HuH-7 (cell line): ENCODE results near the gene CACHD1.

Experiments
- DNase-seq: peaks from one replicate; pipeline ENCODE4 v3.0.0; 2011; ENCODE audit warnings: low spot score

CACHD1 gene

GRCh38 chr1:64659478-64660138 is 189.7 kb downstream of the CACHD1 start:
- DNase-seq, result no peak

- peak; percentile 32 for DNase-seq
Measured at GRCh38 chr1:64663668-64664067, 193.7 kb downstream of the CACHD1 start.

GRCh38 chr1:64664299-64664698 is 194.4 kb downstream of the CACHD1 start:
- DNase-seq, result no peak

GRCh38 chr1:64669098-64669675 is 199.3 kb downstream of the CACHD1 start:
- no peak for DNase-seq

GRCh38 chr1:64675718-64676345 is 205.9 kb downstream of the CACHD1 start:
- peak; percentile 17 for DNase-seq

- no peak for DNase-seq
Measured at GRCh38 chr1:64676386-64676785, 206.5 kb downstream of the CACHD1 start.

- DNase-seq, result no peak
Measured at GRCh38 chr1:64677532-64677931, 207.6 kb downstream of the CACHD1 start.

- DNase-seq, result no peak
Measured at GRCh38 chr1:64678366-64678765, 208.4 kb downstream of the CACHD1 start.

- no peak for DNase-seq
Measured at GRCh38 chr1:64679177-64679576, 209.2 kb downstream of the CACHD1 start.

GRCh38 chr1:64680599-64680998 is 210.7 kb downstream of the CACHD1 start:
- DNase-seq, result no peak

- no peak for DNase-seq
Measured at GRCh38 chr1:64681043-64681442, 211.1 kb downstream of the CACHD1 start.

- DNase-seq, result no peak
Measured at GRCh38 chr1:64683419-64683818, 213.5 kb downstream of the CACHD1 start.

GRCh38 chr1:64685217-64685616 is 215.3 kb downstream of the CACHD1 start:
- DNase-seq, result no peak

- no peak for DNase-seq
Measured at GRCh38 chr1:64685765-64686341, 215.9 kb downstream of the CACHD1 start.

GRCh38 chr1:64686828-64687724 is 217.1 kb downstream of the CACHD1 start:
- DNase-seq, result peak; percentile 40

- DNase-seq, result no peak
Measured at GRCh38 chr1:64687725-64688327, 217.9 kb downstream of the CACHD1 start.

- no peak for DNase-seq
Measured at GRCh38 chr1:64691626-64692025, 221.7 kb downstream of the CACHD1 start.

GRCh38 chr1:64692911-64693310 is 223.0 kb downstream of the CACHD1 start:
- no peak for DNase-seq

- no peak for DNase-seq
Measured at GRCh38 chr1:64693406-64693805, 223.5 kb downstream of the CACHD1 start.

GRCh38 chr1:64696879-64697278 is 226.9 kb downstream of the CACHD1 start:
- no peak for DNase-seq

GRCh38 chr1:64699327-64699726 is 229.4 kb downstream of the CACHD1 start:
- no peak for DNase-seq

- no peak for DNase-seq
Measured at GRCh38 chr1:64701071-64701470, 231.1 kb downstream of the CACHD1 start.
